GM23248 (cell line): ENCODE data around the gene NHSL2.

ENCODE experiments used
- EZH2 ChIP-seq: fragments of 200-600 bp; sonication (generic); IDR thresholded peaks from 2 replicates; pipeline ENCODE4 v1.6.1; 2018; ENCODE audit warnings: antibody characterized with exemption, mild to moderate bottlenecking; ENCODE audit not compliant: insufficient read depth, poor library complexity, severe bottlenecking
- EZH2phosphoT487 ChIP-seq: fragments of 200-600 bp; sonication (generic); IDR thresholded peaks from 2 replicates; pipeline ENCODE4 v1.6.1; 2018; ENCODE audit warnings: antibody characterized with exemption, moderate library complexity, mild to moderate bottlenecking, low read depth; ENCODE audit not compliant: insufficient read depth

DNA sequence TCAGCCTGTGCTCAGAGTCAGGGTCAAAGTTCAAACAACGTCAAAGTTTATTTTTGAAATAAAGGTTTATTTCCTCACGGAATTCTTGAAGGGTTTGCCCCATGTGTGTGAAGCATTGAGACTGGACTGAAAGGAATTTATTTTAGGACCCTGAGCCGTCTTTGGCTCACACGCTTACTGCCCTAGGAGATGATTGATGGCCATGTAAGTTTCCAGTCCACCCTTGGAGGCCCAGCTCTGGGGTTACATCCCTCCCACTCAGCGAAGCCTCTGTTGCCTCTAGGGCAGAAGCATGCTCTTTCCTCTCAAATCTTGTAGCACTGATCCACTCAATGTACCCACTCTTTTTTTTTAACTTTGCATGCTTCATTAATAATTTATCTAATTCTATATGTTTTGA is 4.5 kb upstream of the NHSL2 start:
- TF ChIP-seq EZH2 (no peak), EZH2phosphoT487 (no peak)
